GM18499 (cell line): ENCODE measurements around the gene RALGPS1.
A peak's percentile ranks its signal among the peaks of the same experiment; 100 is the strongest.

Experiments used
- ATAC-seq: cut with Tn5 transposase; IDR thresholded peaks from one replicate; pipeline ENCODE4 v1.9.1; 2021; ENCODE audit warnings: moderate number of reproducible peaks; ENCODE audit not compliant: insufficient read depth, unreplicated experiment

RALGPS1 gene, protein sequence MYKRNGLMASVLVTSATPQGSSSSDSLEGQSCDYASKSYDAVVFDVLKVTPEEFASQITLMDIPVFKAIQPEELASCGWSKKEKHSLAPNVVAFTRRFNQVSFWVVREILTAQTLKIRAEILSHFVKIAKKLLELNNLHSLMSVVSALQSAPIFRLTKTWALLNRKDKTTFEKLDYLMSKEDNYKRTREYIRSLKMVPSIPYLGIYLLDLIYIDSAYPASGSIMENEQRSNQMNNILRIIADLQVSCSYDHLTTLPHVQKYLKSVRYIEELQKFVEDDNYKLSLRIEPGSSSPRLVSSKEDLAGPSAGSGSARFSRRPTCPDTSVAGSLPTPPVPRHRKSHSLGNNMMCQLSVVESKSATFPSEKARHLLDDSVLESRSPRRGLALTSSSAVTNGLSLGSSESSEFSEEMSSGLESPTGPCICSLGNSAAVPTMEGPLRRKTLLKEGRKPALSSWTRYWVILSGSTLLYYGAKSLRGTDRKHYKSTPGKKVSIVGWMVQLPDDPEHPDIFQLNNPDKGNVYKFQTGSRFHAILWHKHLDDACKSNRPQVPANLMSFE

GRCh38 chr9:126914458-126915280 lies at the start of gene RALGPS1:
RALGPS1 (plus strand) TSS chr9:126914782; CDS start chr9:126962290, 47,508 bp downstream.
- peak; percentile 58 for ATAC-seq

GRCh38 chr9:126869368-126869767 lies 45.2 kb upstream of the RALGPS1 start:
- no peak for ATAC-seq

GRCh38 chr9:126872516-126872915 lies 42.1 kb upstream of the RALGPS1 start:
- ATAC-seq, result no peak

- ATAC-seq, result no peak
These were observed 39.9 kb upstream of the RALGPS1 start for GRCh38 chr9:126874546-126875314.

GRCh38 chr9:126875756-126876510 lies 38.6 kb upstream of the RALGPS1 start:
- no peak for ATAC-seq

DNA sequence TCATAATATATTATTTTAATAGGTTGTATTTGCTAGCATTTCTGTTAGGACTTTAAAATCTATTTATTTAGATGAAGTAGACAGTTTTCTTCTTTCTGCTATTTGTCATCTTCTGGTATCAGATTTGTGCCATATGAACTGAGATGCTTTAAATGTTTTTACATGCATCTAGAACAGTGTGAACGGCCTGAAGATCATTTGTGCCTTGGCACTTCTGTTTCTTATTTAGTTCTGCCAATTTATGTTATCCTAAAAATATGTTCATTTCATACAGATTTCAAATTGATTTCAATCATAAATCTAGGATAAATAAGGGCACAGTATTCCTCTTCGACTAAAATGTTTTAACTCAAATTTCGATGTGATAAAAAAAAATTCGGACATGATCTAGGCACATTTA lies 38.1 kb upstream of the RALGPS1 start:
- no peak for ATAC-seq

- ATAC-seq, result no peak
These were observed 37.2 kb upstream of the RALGPS1 start for GRCh38 chr9:126877418-126877817.

DNA sequence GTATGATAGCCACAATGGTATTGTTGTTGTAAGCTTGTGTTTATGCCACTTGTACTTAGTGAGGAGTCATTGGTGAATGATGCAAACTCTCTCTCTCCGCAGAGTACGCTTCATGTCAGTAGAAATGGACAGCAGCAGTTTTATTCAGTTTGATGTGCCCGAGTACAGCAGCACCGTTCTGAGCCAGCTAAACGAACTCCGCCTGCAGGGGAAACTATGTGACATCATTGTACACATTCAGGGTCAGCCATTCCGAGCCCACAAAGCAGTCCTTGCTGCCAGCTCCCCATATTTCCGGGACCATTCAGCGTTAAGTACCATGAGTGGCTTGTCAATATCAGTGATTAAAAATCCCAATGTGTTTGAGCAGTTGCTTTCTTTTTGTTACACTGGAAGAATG lies 35.3 kb upstream of the RALGPS1 start:
- ATAC-seq, result no peak

GRCh38 chr9:126880226-126880946 lies 34.2 kb upstream of the RALGPS1 start:
- ATAC-seq, result no peak

GRCh38 chr9:126880947-126881332 lies 33.6 kb upstream of the RALGPS1 start:
- ATAC-seq, result no peak

GRCh38 chr9:126882746-126883145 lies 31.8 kb upstream of the RALGPS1 start:
- ATAC-seq, result no peak

DNA sequence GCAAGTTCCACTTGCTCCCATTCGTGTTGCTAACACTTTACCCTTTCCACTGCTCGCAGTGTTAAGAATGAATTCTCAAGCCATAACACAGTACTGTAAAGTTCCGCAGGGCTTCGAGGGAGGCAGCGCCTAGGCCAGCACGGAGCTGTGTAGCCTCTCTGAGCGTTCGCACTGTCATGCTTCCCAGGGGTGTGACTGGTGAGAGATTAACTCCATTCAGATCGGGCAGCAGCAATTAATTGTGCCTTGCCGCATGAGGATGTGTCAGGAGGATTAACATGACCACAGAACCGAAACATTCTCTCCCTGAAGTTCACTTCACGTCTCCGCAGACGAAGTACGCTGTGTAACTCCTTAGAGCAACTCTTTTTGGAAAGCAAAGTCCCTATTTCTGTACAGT lies 30.9 kb upstream of the RALGPS1 start:
- ATAC-seq, result no peak

DNA sequence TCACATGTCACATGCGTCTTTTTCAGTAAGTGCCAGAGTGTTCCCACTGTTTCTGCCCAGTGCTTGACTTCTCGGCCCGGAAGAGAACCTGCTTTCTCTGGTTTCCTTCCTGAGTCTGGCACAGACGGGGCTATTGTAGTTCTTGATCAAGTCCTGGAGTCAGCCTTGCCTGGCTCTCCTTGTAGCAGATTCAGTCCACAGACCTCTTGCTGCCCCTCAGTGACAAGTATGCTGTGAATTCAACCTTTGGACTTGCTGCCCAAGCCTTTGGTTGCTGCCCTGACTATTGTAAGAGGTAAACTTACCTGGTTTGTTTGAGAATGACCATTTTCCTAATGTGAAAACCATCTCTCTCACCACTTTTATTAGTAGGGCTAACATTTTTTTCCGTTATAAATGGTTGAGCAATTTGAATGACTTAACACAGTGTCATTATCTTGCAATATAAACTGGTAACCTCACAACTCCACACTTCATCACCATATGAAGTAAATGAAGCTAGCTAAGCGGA lies 29.4 kb upstream of the RALGPS1 start:
- no peak for ATAC-seq

DNA sequence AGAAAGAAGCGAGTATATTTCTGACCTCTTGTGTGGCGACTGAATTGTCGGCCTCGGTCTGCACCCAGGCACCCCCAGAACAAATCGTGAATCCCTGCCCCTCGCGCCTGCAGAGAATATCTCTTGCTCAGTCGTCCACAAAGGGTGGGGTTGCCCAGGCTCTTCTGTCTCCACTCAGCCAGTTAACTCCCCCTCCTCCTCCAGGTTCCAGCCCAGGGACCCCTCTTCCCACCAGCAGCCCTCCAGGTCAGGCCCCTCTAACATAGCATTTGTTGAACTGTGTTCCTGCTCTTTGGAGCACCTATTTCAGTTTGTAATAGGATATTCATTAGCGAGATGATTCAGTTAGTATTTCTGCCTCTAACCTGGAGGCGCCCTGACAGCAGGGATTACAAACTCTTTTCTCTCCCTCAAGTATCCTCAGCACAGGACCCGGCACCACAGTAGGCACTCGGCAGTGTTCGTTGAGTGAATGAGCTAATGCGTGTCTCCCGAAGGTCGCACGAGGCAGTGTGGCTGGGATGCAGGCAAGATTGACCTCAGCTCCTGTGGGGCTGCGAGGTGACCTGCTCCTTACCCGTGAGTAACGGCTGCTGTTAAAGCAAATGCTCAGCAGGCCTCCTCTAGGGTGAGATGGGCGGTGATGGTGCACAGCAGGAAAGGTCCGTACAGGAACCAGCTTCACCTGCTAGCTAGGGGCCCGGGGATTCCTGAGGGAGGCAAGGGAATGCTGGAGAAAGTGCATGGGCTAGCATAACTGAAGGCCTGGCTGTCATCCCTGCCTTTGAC lies 28.4 kb upstream of the RALGPS1 start:
- no peak for ATAC-seq

- no peak for ATAC-seq
These were observed 27.7 kb upstream of the RALGPS1 start for GRCh38 chr9:126886897-126887296.

GRCh38 chr9:126891676-126892075 lies 22.9 kb upstream of the RALGPS1 start:
- no peak for ATAC-seq

DNA sequence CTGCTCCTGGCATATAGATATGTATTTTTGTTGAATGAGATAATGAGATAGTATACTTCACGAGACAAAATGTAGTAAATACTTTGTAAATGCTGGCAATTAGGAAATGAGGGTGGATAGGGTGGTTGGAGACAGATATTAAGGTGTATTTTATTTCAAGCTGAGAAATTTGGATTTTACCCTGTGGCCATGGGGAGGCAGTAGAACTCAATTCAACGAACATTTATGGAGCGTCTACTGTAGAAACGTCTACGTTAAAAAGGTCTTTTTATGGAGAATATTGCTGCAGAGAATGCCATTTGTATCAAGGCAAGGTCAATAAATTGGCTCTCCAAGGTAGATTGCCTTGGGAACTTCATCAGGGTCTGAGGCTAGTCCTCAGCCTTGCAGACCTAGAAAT lies 21.5 kb upstream of the RALGPS1 start:
- ATAC-seq, result no peak

- ATAC-seq, result no peak
These were observed 20.5 kb upstream of the RALGPS1 start for GRCh38 chr9:126894052-126894603.
